Mucosa of descending colon (tissue), 3 donors: Measurements from ENCODE around the gene FBXL3. TPM values are rescaled to one million over a fixed set of nuclear protein-coding genes. Genes with fewer than 3 reads are reported as not detected.

ENCODE experiments used
- ATAC-seq: fragments of 200-7000 bp; cut with Tn5 transposase; one replicate; pipeline ENCODE4 v1.9.1; 2020; ENCODE audit warnings: mild to moderate bottlenecking, moderate library complexity
- DNase-seq, 3 donors: peaks; one replicate each; pipeline ENCODE4 v3.0.0-alpha.2; 2020
- H3K36me3 ChIP-seq: fragments of 200-600 bp; one replicate; pipeline ENCODE4 v1.8.0; 2021; ENCODE audit warnings: low read depth, mild to moderate bottlenecking
- H3K4me1 ChIP-seq: fragments of 200-600 bp; one replicate; pipeline ENCODE4 v1.8.0; 2021; ENCODE audit warnings: low read depth, mild to moderate bottlenecking
- H3K4me3 ChIP-seq: fragments of 200-600 bp; one replicate; pipeline ENCODE4 v1.8.0; 2021; ENCODE audit warnings: mild to moderate bottlenecking
- H3K9me3 ChIP-seq: fragments of 200-600 bp; one replicate; pipeline ENCODE4 v1.8.0; 2021; ENCODE audit warnings: mild to moderate bottlenecking
- CTCF ChIP-seq: fragments of 200-600 bp; IDR thresholded peaks from one replicate; pipeline ENCODE4 v1.8.0; 2022; ENCODE audit warnings: antibody characterized with exemption, mild to moderate bottlenecking
- intact Hi-C, 2 donors: fragments of 100-400 bp; cut with DNase I in 1 of 2; cut with micrococcal nuclease in 1 of 2; formaldehyde crosslinking; loops; one replicate each; pipeline versions ENCODE4 v1.11.0 to v1.11.1; 2022; cut with DNase I, micrococcal nuclease
- total RNA-seq, 3 donors: library from RNA; stranded (reverse); fragmentation: NEBNext Ultra II Directional in 2 of 3; extraction: Animal tissue kit (Norgen Biotek cat#: 25700) in 2 of 3; gene quantifications; one replicate each; pipeline versions ENCODE4 v1.2.1 to v1.2.4, GENCODE V29; 2021 to 2023
- donor health status: DM: no; HTN: no; CAD: no; lungs with moderate emphysema.
- donor health status: DM: no; HTN: no; CAD: no.
- donor health status: DM: no; HTN: yes; CAD: no.

The FBXL3 gene
- total RNA-seq, 3 donors from 2014 or later, result 40.5 to 57.1 (median 56.0) TPM

GRCh38 chr13:76983676-76984075, 43.3 kb downstream of the FBXL3 start:
- Histone ChIP-seq H3K9me3 (no peaks in the 10 kb centered on the region), H3K4me3 (no peak overlapping the region), H3K4me1 (no peaks in the 10 kb centered on the region), H3K36me3 (no peaks in the 10 kb centered on the region)
- intact Hi-C loops, result no loop called here
- no peak for TF ChIP-seq CTCF
- DNase-seq, result no peak
- ATAC-seq, result no peak

GRCh38 chr13:76982061-76982460, 44.9 kb downstream of the FBXL3 start:
- Histone ChIP-seq H3K4me3 (no peak overlapping the region), H3K36me3 (no peaks in the 10 kb centered on the region), H3K9me3 (no peaks in the 10 kb centered on the region), H3K4me1 (no peaks in the 10 kb centered on the region)
- intact Hi-C loops, result no loop called here
- TF ChIP-seq CTCF, result no peak
- ATAC-seq, result no peak
- DNase-seq, result no peak

DNA sequence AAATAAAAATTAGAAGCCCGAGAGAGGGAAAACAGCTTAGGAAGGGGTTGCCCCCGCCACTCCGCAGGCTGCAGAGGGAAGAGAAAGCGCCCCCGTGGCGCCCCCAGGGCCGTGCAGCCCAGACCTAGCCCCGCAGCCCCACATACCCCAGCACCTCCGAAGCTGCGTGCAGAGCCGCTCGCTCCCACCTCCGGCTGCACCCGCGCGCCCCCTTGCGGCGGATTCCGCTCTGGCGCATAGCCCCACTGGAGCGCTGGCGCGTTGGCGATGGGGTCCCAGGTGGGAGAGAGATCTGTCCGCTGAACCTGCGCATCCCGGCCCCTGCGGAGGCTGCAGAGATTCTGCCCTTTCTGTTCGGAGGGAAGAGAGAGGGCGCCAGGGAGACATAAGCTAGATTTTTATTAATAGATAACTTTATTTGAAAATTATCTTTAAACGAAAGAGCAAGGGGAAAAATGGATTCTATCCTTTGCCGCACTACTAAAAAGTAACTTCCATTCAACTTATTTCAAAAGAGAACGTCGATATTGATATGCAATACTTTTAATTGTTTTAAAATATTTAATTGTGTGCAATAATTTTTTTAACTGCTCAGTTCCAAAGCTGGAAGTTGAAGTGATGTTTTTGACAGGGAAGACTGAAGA, 46.8 kb downstream of the FBXL3 start:
- DNase-seq (peak; percentile 76 to 87 (median 84)), ATAC-seq (peak; percentile 96)
- Histone ChIP-seq H3K4me3 (no peak overlapping the region), H3K4me1 (no peaks in the 10 kb centered on the region), H3K9me3 (no peaks in the 10 kb centered on the region), H3K36me3 (no peaks in the 10 kb centered on the region)
- TF ChIP-seq CTCF, result peak; percentile 90
- intact Hi-C loops, result no loop called here

GRCh38 chr13:76976929-76977328, 50.0 kb downstream of the FBXL3 start:
- TF ChIP-seq CTCF, result no peak
- Histone ChIP-seq H3K4me3 (no peak overlapping the region), H3K9me3 (no peaks in the 10 kb centered on the region), H3K4me1 (no peaks in the 10 kb centered on the region), H3K36me3 (no peaks in the 10 kb centered on the region)
- ATAC-seq (no peak), DNase-seq (no peak)
- intact Hi-C loops, result no loop called here

- DNase-seq (no peak), ATAC-seq (no peak)
- H3K9me3 ChIP-seq, result no peaks in the 10 kb centered on the region
- no peak for TF ChIP-seq CTCF
- H3K36me3 ChIP-seq, result no peaks in the 10 kb centered on the region
- H3K4me3 ChIP-seq, result no peak overlapping the region
- H3K4me1 ChIP-seq, result no peaks in the 10 kb centered on the region
- intact Hi-C loops, result no loop called here
Observed at GRCh38 chr13:76976490-76976889, 50.5 kb downstream of the FBXL3 start.

DNA sequence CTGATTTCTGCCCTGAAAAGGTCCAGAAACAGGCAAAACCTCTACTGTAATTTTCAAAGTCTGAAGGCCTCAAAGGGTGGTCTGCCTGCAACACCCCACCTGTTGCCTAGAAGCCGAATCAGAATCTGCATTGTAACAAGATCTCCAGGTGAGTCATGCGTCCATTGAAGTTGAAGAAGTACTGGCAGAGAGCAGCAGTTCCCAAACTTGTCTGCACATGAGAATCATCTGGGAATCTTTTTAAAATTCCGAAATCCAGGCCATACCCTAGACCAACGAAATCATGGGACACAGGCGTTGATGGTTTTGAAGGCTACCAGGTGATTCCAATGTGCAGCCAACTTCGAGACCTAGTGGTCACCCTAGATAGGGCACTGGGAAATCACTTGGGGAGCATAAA, 51.1 kb downstream of the FBXL3 start:
- intact Hi-C loops, result no loop called here
- Histone ChIP-seq H3K4me1 (no peaks in the 10 kb centered on the region), H3K36me3 (no peaks in the 10 kb centered on the region), H3K9me3 (no peaks in the 10 kb centered on the region), H3K4me3 (no peak overlapping the region)
- no peak for ATAC-seq
- DNase-seq, result no peak
- no peak for TF ChIP-seq CTCF
